ENCODE results near the gene NR3C1. TPM values are rescaled to one million over a fixed set of nuclear protein-coding genes. Genes with fewer than 3 reads are reported as not detected.

NR3C1 gene
- total RNA-seq, 2 donors from 2014 or later, result 9.5 to 20.5 TPM

GRCh38 chr5:143405063-143405848, 1.8 kb upstream of the NR3C1 start:
- DNase-seq, result peak; percentile 95
- TF ChIP-seq CTCF (conservative IDR thresholded peaks at IDR 0.05), result peak; percentile 15
- no peaks in the 10 kb centered on the region for H3K36me3 ChIP-seq (ENCODE audit: control insufficient read depth, insufficient read depth, low read length)
- peaks cover 4% of the 10 kb centered on the region for H3K9me3 ChIP-seq (ENCODE audit: control insufficient read depth, low read length)
- peak overlapping the region; percentile 85 for H3K4me3 ChIP-seq (ENCODE audit: low read length)
- Mint-ChIP-seq H3K9me3 (no peaks in the 10 kb centered on the region), H3K27me3 (ENCODE audit: insufficient read depth) (peaks cover 24% of the 10 kb centered on the region), H3K36me3 (ENCODE audit: low read depth) (no peaks in the 10 kb centered on the region), H3K27ac (peak overlapping the region; percentile 98), H3K4me1 (peaks cover 21% of the 10 kb centered on the region), H3K4me3 (peak overlapping the region; percentile 79)
- no peaks in the 10 kb centered on the region for H3K27me3 ChIP-seq (ENCODE audit: control insufficient read depth, insufficient read depth, low read length, poor library complexity, severe bottlenecking)
- peaks cover 3% of the 10 kb centered on the region for H3K4me1 ChIP-seq (ENCODE audit: control insufficient read depth, insufficient read depth, low read length)
- peak overlapping the region; percentile 52 for H3K9ac ChIP-seq (ENCODE audit: extremely low read depth, low read length, poor library complexity, severe bottlenecking)
- 6 to 18% methylated on average over 19 to 52 of the region's 52 CpGs for WGBS, 2 experiments (ENCODE audit: insufficient coverage in 1 of 2, insufficient read length in 1 of 2)
- H3K27ac ChIP-seq (ENCODE audit: low read depth, low read length), result peak overlapping the region; percentile 84

- H3K4me1 ChIP-seq (ENCODE audit: control insufficient read depth, insufficient read depth, low read length), result peaks cover 7% of the 10 kb centered on the region
- peak overlapping the region; percentile 79 for H3K4me3 Mint-ChIP-seq
- H3K27me3 ChIP-seq (ENCODE audit: control insufficient read depth, insufficient read depth, low read length, poor library complexity, severe bottlenecking), result no peaks in the 10 kb centered on the region
- 1% methylated on average over 11 to 40 of the region's 41 CpGs for WGBS, 2 experiments (ENCODE audit: insufficient coverage in 1 of 2, insufficient read length in 1 of 2)
- H3K9me3 ChIP-seq (ENCODE audit: control insufficient read depth, low read length), result peaks cover 4% of the 10 kb centered on the region
- H3K4me1 Mint-ChIP-seq, result peaks cover 28% of the 10 kb centered on the region
- peak overlapping the region; percentile 85 for H3K4me3 ChIP-seq (ENCODE audit: low read length)
- peaks cover 4% of the 10 kb centered on the region for H3K36me3 ChIP-seq (ENCODE audit: control insufficient read depth, insufficient read depth, low read length)
- no peak overlapping the region for H3K27ac ChIP-seq (ENCODE audit: low read depth, low read length)
- H3K9ac ChIP-seq (ENCODE audit: extremely low read depth, low read length, poor library complexity, severe bottlenecking), result peak overlapping the region; percentile 52
- no peak for TF ChIP-seq CTCF (conservative IDR thresholded peaks at IDR 0.05)
- peaks cover 29% of the 10 kb centered on the region for H3K27me3 Mint-ChIP-seq (ENCODE audit: insufficient read depth)
- peak overlapping the region; percentile 16 for H3K27ac Mint-ChIP-seq
- H3K9me3 Mint-ChIP-seq, result no peaks in the 10 kb centered on the region
- DNase-seq, result peak; percentile 85
- H3K36me3 Mint-ChIP-seq (ENCODE audit: low read depth), result peaks cover 5% of the 10 kb centered on the region
Observed at GRCh38 chr5:143404416-143405062, 1.1 kb upstream of the NR3C1 start.

- Histone ChIP-seq H3K9me3 (ENCODE audit: control insufficient read depth, low read length) (peaks cover 4% of the 10 kb centered on the region), H3K36me3 (ENCODE audit: control insufficient read depth, insufficient read depth, low read length) (peaks cover 8% of the 10 kb centered on the region), H3K4me3 (ENCODE audit: low read length) (peak overlapping the region; percentile 89), H3K4me1 (ENCODE audit: control insufficient read depth, insufficient read depth, low read length) (peaks cover 7% of the 10 kb centered on the region), H3K27me3 (ENCODE audit: control insufficient read depth, insufficient read depth, low read length, poor library complexity, severe bottlenecking) (no peaks in the 10 kb centered on the region), H3K27ac (ENCODE audit: low read depth, low read length) (no peak overlapping the region), H3K9ac (ENCODE audit: extremely low read depth, low read length, poor library complexity, severe bottlenecking) (peak overlapping the region; percentile 28)
- 0% methylated on average over 11 to 27 of the region's 27 CpGs for WGBS, 2 experiments (ENCODE audit: insufficient coverage in 1 of 2, insufficient read length in 1 of 2)
- Mint-ChIP-seq H3K27ac (no peak overlapping the region), H3K36me3 (ENCODE audit: low read depth) (peaks cover 13% of the 10 kb centered on the region), H3K4me1 (peaks cover 40% of the 10 kb centered on the region), H3K9me3 (no peaks in the 10 kb centered on the region), H3K27me3 (ENCODE audit: insufficient read depth) (peaks cover 32% of the 10 kb centered on the region), H3K4me3 (peak overlapping the region; percentile 79)
- no peak for TF ChIP-seq CTCF (conservative IDR thresholded peaks at IDR 0.05)
- DNase-seq, result peak; percentile 74
Observed at GRCh38 chr5:143403334-143403592, 223 bp downstream of the NR3C1 start.

Measured in endodermal cell (in vitro differentiated cells).